A172 (cell line): Measurements from ENCODE around the gene HOXA1. TPM values are rescaled to one million over a fixed set of nuclear protein-coding genes. Genes with fewer than 3 reads are reported as not detected.

Experiments
- DNase-seq: peaks from one replicate; pipeline ENCODE4 v3.0.0-alpha.2; 2015; ENCODE audit warnings: low spot score
- total RNA-seq: library from RNA; depleted of rRNA; stranded (reverse); fragments of >200 nt; shearing (Covaris generic); gene quantifications from 2 replicates; pipeline ENCODE4 v1.2.3, GENCODE V29; 2014

HOXA1 gene
- total RNA-seq, 1 experiment from 2014 or later = not detected

- no peak for DNase-seq
These were observed 21.4 kb upstream of the HOXA1 start for GRCh38 chr7:27116962-27117886.

- no peak for DNase-seq
These were observed 20.5 kb upstream of the HOXA1 start for GRCh38 chr7:27116031-27116961.

- peak; percentile 77 for DNase-seq
These were observed 19.6 kb upstream of the HOXA1 start for GRCh38 chr7:27115221-27116026.

- DNase-seq = no peak
These were observed 19.1 kb upstream of the HOXA1 start for GRCh38 chr7:27114881-27115220.

- peak; percentile 37 for DNase-seq
These were observed 18.4 kb upstream of the HOXA1 start for GRCh38 chr7:27113991-27114769.

GRCh38 chr7:27112955-27113949 lies 17.5 kb upstream of the HOXA1 start:
- peak; percentile 81 for DNase-seq

- DNase-seq = no peak
These were observed 16.6 kb upstream of the HOXA1 start for GRCh38 chr7:27112361-27112760.

GRCh38 chr7:27111751-27112277 lies 16.0 kb upstream of the HOXA1 start:
- DNase-seq = no peak

- DNase-seq = peak; percentile 69
These were observed 15.4 kb upstream of the HOXA1 start for GRCh38 chr7:27111042-27111750.

GRCh38 chr7:27110186-27111031 lies 14.6 kb upstream of the HOXA1 start:
- DNase-seq = peak; percentile 85

GRCh38 chr7:27109466-27110185 lies 13.8 kb upstream of the HOXA1 start:
- no peak for DNase-seq

GRCh38 chr7:27108390-27109127 lies 12.8 kb upstream of the HOXA1 start:
- DNase-seq = no peak

GRCh38 chr7:27107391-27108381 lies 11.9 kb upstream of the HOXA1 start:
- DNase-seq = no peak

GRCh38 chr7:27106901-27107240 lies 11.1 kb upstream of the HOXA1 start:
- no peak for DNase-seq

- peak; percentile 27 for DNase-seq
These were observed 10.5 kb upstream of the HOXA1 start for GRCh38 chr7:27106181-27106900.
